ENCODE measurements around the gene TMX2.

GRCh38 chr11:57703341-57703740 is 9.1 kb upstream of the TMX2 start:
- no peak for TF ChIP-seq CTCF (conservative IDR thresholded peaks at IDR 0.05)
- no peak for TF ChIP-seq EZH2 (IDR thresholded peaks at IDR 0.05; ENCODE audit: low read depth)

Measured in PC-9 (cell line).